ENCODE data around the gene MPP2.
A peak's percentile ranks its signal among the peaks of the same experiment; 100 is the strongest.

The MPP2 gene

DNA sequence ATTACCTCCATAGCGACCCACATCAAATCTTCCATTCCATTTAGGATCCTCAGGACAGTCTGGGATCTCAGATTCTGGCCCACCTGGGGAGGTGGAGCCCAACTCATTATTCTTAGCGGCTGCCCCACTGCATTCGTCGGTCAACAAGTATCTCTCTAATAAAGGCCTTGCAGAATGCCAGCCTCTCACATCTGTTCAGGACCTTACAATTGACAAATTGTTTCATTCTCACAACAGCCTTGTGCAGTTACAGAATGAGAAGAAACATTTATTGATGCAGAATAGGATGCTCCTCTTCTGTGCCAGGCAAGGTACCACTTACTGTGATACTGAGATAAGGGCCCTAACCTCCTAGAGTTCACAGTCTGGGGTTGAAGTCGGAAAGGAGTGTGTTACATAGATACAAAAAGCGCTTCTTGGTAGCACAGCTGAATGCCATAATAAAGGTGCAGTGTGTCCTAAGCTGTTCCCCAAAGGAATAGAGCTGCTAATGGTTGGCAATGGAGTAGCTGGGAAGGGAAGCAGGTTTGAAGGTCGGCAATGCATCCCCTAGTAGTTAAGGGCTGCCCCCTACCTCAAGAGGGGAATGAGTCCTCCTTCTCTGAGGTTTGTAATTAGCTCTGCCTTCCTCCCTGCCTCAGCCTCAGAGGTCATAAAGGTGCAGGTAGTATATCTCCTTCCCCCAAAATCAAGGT, 2.3 kb upstream of the MPP2 start:
- H3K27ac ChIP-seq = no peak overlapping the region
- TF ChIP-seq, protein P1, sequence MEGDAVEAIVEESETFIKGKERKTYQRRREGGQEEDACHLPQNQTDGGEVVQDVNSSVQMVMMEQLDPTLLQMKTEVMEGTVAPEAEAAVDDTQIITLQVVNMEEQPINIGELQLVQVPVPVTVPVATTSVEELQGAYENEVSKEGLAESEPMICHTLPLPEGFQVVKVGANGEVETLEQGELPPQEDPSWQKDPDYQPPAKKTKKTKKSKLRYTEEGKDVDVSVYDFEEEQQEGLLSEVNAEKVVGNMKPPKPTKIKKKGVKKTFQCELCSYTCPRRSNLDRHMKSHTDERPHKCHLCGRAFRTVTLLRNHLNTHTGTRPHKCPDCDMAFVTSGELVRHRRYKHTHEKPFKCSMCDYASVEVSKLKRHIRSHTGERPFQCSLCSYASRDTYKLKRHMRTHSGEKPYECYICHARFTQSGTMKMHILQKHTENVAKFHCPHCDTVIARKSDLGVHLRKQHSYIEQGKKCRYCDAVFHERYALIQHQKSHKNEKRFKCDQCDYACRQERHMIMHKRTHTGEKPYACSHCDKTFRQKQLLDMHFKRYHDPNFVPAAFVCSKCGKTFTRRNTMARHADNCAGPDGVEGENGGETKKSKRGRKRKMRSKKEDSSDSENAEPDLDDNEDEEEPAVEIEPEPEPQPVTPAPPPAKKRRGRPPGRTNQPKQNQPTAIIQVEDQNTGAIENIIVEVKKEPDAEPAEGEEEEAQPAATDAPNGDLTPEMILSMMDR (IDR thresholded peaks at IDR 0.05) = no peak
- TF ChIP-seq ZFX (IDR thresholded peaks at IDR 0.05; ENCODE audit: borderline replicate concordance) = no peak

DNA sequence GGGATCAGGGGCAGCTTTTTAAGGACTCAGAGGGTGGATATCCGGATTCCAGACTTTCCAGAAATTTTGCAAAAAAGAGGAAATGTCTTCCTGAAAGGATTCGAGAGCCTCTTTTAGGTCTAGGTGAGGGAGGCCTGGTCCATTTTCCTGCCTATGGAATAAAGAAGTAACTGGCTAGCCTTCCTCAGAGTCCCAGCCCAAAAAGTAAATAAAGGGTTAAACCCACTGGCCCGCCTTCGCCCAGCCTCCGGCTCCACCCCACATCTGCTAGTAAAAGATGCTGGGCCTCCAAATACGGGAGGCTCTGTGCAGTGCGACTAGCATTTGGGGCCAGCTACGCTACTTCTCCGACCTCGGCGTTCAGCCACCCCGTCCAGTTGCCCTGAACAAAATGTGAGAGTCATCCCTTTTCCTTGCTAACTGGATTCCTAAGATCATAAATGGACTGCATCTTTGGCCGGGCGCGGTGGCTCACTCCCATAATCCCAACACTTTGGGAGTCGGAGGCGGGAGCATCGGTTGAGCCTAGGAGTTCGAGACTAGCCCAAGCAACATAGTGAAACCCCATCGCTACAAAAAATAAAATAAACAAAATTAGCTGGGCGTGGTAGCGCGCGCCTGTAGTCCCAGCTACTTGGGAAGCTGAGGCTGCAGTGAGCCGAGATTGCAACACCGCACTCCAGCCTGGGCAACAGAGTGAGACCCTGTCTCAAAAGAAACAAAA, 824 bp upstream of the MPP2 start:
- peak overlapping the region; percentile 63 for H3K27ac ChIP-seq
- TF ChIP-seq, protein P1 (IDR thresholded peaks at IDR 0.05) = no peak
- no peak for TF ChIP-seq ZFX (IDR thresholded peaks at IDR 0.05; ENCODE audit: borderline replicate concordance)

DNA sequence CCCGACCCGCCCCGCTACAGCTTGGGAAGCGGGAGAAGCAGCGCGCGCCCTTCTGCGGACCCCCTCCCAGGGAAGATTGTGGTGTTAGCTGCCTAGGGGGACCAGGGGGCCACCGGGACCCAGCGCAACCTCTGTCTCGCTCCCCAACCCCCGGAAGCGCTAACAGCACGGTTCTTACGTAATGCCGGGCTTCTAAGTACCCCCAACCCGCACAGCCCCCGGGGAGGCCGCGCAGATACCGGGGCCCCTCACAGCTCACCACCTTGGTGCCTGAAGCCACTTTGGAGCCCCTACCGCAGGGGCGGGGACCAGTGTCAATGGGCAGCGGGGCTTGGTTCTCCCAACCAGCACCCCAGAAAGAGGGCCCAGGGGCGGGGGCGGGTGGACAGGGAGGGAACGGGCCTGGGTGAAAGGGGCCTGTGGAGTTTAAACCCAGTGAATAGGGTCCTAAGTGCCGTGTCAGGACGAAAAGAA, 348 bp downstream of the MPP2 start:
- no peak for TF ChIP-seq ZFX (IDR thresholded peaks at IDR 0.05; ENCODE audit: borderline replicate concordance)
- TF ChIP-seq, protein P1 (IDR thresholded peaks at IDR 0.05) = no peak
- H3K27ac ChIP-seq = peak overlapping the region; percentile 63

DNA sequence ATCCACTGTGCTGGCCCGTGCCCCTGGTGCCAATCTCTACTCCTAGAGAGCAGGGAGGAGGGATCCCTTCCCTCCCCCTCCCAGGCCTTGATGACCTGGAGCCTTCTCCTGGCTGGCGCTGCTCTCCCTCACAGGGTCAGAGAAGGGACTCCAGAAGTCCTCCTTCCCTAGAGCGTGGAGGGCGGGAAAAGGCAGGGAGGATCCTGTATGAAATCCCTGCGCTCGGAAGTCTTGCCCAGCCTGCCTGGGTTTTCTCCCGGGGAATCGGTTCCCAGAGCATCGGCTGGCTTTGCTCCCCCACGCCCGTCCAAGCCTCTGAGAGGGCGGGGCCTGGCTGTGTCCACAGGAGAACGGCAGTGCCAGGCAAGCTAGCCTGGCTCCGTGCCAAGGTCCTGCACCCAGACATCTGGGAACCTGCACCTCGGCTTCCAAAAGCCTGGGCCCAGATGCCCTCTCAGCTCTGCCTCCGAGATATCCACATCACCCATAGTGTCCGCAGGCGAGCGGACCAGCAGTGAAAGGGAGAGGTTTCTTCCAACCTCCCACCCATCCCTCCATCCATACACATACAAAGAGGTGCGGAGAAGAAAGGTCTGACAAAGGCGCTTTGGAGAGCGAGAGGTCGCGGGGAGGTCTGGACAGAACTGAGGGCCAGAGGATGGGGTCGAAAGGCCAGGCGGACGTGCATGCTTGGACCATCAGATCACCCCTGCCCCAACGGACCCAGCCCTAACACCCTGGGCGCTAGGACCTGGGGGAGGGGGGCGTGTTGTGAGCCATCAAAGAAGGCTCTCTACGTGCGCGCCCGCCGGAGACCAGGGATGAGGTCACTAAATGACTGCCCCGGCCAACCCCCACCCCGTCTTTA, 1.1 kb downstream of the MPP2 start:
- no peak overlapping the region for H3K27ac ChIP-seq
- TF ChIP-seq, protein P1 (IDR thresholded peaks at IDR 0.05) = no peak
- TF ChIP-seq ZFX (IDR thresholded peaks at IDR 0.05; ENCODE audit: borderline replicate concordance) = no peak

DNA sequence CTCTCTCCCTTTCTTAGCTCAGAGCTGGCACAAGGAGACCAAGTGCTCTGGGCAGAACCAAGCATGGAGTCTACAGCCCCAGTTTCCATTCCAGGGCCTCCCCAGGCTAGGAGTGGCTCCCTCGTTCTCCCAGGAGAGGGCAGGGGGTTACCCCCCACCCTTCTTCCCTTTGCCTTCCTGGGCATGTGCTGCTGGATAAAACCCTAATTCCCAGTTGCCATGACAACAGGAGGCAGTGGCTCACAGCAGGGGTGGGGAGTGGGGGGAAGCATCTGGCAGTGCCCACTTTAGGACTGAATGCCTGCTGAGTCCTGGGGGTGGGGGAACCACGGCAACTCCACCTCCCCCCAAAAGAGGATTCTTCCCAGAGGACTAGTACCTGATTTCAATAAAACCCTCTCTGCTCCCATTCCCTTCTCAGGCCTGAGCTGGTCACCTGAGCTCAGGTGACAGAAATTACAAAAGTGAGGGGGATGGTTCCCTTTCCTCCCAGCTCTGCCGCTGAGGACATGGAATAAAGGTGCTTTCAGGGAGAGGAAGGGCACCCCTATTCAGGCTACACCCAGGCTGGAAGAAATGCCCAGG, 1.8 kb downstream of the MPP2 start:
- no peak overlapping the region for H3K27ac ChIP-seq
- no peak for TF ChIP-seq ZFX (IDR thresholded peaks at IDR 0.05; ENCODE audit: borderline replicate concordance)
- TF ChIP-seq, protein P1 (IDR thresholded peaks at IDR 0.05) = no peak

DNA sequence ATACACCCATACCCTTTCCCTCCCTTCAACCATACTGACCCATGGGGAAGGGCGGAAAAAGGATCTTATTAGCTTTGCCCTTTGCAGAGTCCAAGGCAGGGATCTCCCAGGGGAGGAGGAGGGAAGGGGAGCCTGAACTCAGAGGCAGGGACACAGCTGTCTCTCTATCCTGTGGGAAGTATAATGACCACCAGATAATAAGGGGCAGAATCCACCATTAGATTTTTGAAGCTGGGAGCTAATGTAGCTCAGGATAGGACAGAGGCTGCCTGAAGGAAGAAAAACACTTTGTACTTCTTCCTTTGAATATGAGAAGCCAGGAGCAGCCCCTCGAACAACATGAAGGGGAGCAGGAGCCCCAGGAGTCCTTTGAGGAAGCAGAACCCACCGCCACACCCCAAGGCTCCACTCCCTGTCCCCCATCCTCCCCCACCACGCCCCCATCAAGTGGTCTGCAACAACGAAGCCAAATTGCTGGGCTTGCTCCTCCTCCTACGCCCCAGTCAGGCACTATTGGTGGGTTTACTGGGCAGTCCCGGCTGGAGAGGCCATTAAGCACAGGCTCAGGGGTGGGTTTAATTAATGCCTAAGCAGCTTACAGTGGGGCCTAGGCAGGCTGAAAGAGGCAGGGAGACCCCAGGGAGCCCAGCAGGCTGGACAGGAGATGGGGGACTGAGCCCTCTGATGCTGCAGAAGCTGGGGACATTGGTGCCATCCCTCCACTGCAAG, 5.3 kb downstream of the MPP2 start:
- no peak for TF ChIP-seq ZFX (IDR thresholded peaks at IDR 0.05; ENCODE audit: borderline replicate concordance)
- TF ChIP-seq, protein P1 (IDR thresholded peaks at IDR 0.05) = no peak
- H3K27ac ChIP-seq = no peak overlapping the region

Data from 22Rv1 (cell line).